Transverse colon (tissue), 4 donors: ENCODE measurements around the gene HJURP. TPM values are rescaled to one million over a fixed set of nuclear protein-coding genes. Genes with fewer than 3 reads are reported as not detected.

Experiments used
- DNase-seq: peaks from one replicate; pipeline ENCODE4 v3.0.0-alpha.2; 2019
- H3K27ac ChIP-seq, 4 donors: fragments of 200-600 bp; sonication (generic); 2 replicates each; pipeline ENCODE4 v1.5.1; 2016 to 2018; ENCODE audit warnings: inconsistent platforms in 4 of 4
- H3K27me3 ChIP-seq: fragments of 200-600 bp; sonication (generic); 2 replicates; pipeline ENCODE4 v1.5.1; 2017; ENCODE audit warnings: inconsistent platforms
- H3K36me3 ChIP-seq, 4 donors: fragments of 200-600 bp; sonication (generic); 2 replicates each; pipeline ENCODE4 v1.5.1; 2017 to 2019; ENCODE audit warnings: inconsistent platforms in 4 of 4
- H3K4me1 ChIP-seq, 4 donors: fragments of 200-600 bp; sonication (generic); 2 replicates each; pipeline ENCODE4 v1.5.1; 2017 to 2020; ENCODE audit warnings: inconsistent platforms in 4 of 4
- H3K4me3 ChIP-seq, 4 donors: fragments of 200-600 bp; sonication (generic); 1 replicate in 1 of 4; 2 replicates in 3 of 4; pipeline versions ENCODE4 v1.5.1 to v1.6.1; 2017 to 2019; ENCODE audit warnings: inconsistent platforms in 4 of 4
- H3K9me3 ChIP-seq, 2 donors: fragments of 200-600 bp; sonication (generic); 2 replicates each; pipeline ENCODE4 v1.5.1; 2017 to 2019; ENCODE audit warnings: inconsistent platforms in 2 of 2
- EP300 ChIP-seq: sonication (generic); formaldehyde crosslinking; IDR thresholded peaks from one replicate; pipeline ENCODE4 v1.6.1; 2017; ENCODE audit warnings: antibody characterized with exemption, low read depth
- POLR2A ChIP-seq: fragments of 450-650 bp; IDR thresholded peaks from one replicate; pipeline ENCODE4 v1.6.1; 2016; ENCODE audit warnings: antibody characterized with exemption, mild to moderate bottlenecking, moderate library complexity
- POLR2AphosphoS5 ChIP-seq, 3 donors: sonication (generic); formaldehyde crosslinking; IDR thresholded peaks; one replicate each; pipeline ENCODE4 v1.6.1; 2016; ENCODE audit warnings: antibody characterized with exemption in 3 of 3
- WGBS, 2 donors: methylation state at CpG; one replicate each; pipeline ENCODE4 v1.1.5; 2018; ENCODE audit warnings: low coverage in 1 of 2; 5-methylcytosine and 5-hydroxymethylcytosine counted together
- in situ Hi-C, 4 donors: fragments of 200-750 bp; cut with MboI; loops; one replicate each; pipeline versions ENCODE4 v1.15.0 to v1.15.1; 2017; ENCODE audit warnings: low sequenced_read_pairs in 3 of 4, low pct_ligation_motif_present in 1 of 4, low pct_unique_long_range_greater_than_20kb in 1 of 4
- intact Hi-C: fragments of 100-400 bp; cut with DNase I; formaldehyde crosslinking; loops from one replicate; pipeline ENCODE4 v1.15.1; 2023; ENCODE audit warnings: low total_unique reads
- total RNA-seq, 4 donors: library from RNA; depleted of rRNA; stranded (reverse); fragments of >200 nt; gene quantifications; one replicate each; pipeline ENCODE4 v1.1.0, GENCODE V29; 2016
- TF ChIP-seq, protein P1 (sequence below), 5 experiments: fragments of 200-600 bp in 3 of 5; fragments of 450-650 bp in 2 of 5; sonication (generic) in 3 of 5; IDR thresholded peaks; 1 replicate in 2 of 5; 2 replicates in 3 of 5; pipeline ENCODE4 v1.5.1; 2016 to 2017; ENCODE audit warnings: antibody characterized with exemption in 5 of 5, inconsistent platforms in 3 of 5, mild to moderate bottlenecking in 2 of 5, moderate library complexity in 1 of 5

HJURP gene
- total RNA-seq, 4 donors from 2014 or later, result 1.9 to 29.5 (median 2.1) TPM; not detected in 1

DNA sequence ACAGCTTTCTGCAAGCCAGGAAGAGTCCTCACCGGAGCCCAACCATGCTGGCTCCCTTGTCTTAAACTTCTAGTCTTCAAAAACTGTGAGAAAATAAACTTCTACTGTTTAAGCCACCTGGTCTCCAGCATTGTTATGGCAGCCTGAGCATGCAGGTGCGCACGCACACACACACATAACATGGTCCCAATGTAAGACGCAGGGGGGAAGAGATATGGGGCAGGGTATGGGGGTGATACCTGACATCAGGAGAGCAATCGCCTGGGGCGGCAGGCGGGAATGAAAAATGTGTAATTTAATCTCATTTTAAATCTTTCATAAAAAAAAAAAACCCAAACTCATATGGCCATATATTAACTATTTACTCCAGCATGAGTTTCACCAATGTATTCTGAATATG lies 18.0 kb downstream of the HJURP start:
- intact Hi-C loops, result no loop called here
- in situ Hi-C loops, result loop anchor here in 1 of 4 donors (25.0 kb wide), 1 partner anchor 374 kb away; no protein-coding TSS in a partner anchor
- DNase-seq, result no peak
- Histone ChIP-seq H3K27me3 (no peaks in the 10 kb centered on the region), H3K27ac (no peak overlapping the region), H3K4me1 (no peaks in the 10 kb centered on the region), H3K4me3 (no peak overlapping the region), H3K36me3 (no peaks in the 10 kb centered on the region), H3K9me3 (no peaks in the 10 kb centered on the region)
- TF ChIP-seq, protein P1, sequence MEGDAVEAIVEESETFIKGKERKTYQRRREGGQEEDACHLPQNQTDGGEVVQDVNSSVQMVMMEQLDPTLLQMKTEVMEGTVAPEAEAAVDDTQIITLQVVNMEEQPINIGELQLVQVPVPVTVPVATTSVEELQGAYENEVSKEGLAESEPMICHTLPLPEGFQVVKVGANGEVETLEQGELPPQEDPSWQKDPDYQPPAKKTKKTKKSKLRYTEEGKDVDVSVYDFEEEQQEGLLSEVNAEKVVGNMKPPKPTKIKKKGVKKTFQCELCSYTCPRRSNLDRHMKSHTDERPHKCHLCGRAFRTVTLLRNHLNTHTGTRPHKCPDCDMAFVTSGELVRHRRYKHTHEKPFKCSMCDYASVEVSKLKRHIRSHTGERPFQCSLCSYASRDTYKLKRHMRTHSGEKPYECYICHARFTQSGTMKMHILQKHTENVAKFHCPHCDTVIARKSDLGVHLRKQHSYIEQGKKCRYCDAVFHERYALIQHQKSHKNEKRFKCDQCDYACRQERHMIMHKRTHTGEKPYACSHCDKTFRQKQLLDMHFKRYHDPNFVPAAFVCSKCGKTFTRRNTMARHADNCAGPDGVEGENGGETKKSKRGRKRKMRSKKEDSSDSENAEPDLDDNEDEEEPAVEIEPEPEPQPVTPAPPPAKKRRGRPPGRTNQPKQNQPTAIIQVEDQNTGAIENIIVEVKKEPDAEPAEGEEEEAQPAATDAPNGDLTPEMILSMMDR (IDR thresholded peaks at IDR 0.05), result no peak
- TF ChIP-seq POLR2AphosphoS5 (IDR thresholded peaks at IDR 0.05) (no peak), EP300 (no peak), POLR2A (no peak)
- WGBS, 2 donors, result 95 to 96% methylated on average over 6 to 7 of the region's 7 CpGs

DNA sequence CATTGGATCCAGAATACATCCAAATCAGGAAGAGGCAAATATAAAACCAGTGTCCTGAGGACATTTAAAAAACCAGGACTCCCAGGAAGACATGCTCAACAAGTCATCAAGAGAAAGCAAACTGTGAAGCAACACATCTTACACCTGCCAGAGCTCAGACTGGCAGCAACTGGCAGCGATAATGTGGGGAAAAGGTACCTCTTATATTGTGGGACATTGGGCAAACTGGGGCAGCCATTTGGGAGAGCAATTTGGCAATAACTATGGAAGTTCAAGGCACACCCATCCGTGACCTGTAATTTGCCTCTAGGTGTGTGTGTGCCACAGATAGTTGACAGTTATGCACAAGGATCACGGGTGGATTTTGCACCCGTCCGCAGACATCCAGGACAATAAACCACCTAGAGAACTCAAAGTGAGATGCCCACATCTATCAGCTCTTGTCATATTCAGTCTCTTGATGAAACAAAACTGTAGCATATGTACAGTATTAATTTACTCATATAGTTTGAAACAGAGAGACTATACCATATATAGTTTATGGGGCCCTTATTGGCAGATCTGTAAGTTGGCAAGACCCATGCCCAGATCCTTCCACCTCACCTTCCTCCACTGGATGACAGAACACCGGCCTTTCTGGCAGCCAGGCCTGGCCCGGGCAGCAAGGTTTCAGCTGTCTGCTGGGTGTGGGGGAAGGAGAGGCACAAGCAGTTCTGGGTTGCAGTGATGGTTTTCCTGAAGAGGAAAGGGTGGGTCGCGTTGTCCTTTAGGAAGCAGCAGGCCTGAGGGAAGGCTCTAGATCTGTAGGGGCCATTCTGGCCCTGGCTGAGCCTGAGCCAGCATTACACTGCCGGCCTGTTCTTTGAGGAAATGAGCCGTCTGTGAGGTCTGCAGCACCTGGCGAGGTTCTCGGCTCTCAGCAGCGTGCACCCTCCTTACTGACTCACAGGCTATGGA lies 18.8 kb downstream of the HJURP start:
- WGBS, 2 donors, result 68 to 74% methylated on average over 5 to 14 of the region's 14 CpGs
- in situ Hi-C loops (loop anchor here in 1 of 4 donors (25.0 kb wide), 1 partner anchor 373 kb away; no protein-coding TSS in a partner anchor), intact Hi-C loops (no loop called here)
- H3K27ac ChIP-seq, result no peak overlapping the region
- H3K9me3 ChIP-seq, result no peaks in the 10 kb centered on the region
- H3K4me1 ChIP-seq, result no peaks in the 10 kb centered on the region
- peak; percentile 6 for DNase-seq
- H3K27me3 ChIP-seq, result no peaks in the 10 kb centered on the region
- H3K36me3 ChIP-seq, result no peaks in the 10 kb centered on the region
- H3K4me3 ChIP-seq, result no peak overlapping the region
- TF ChIP-seq POLR2AphosphoS5 (IDR thresholded peaks at IDR 0.05) (no peak), EP300 (no peak), POLR2A (no peak)
- TF ChIP-seq, protein P1 (IDR thresholded peaks at IDR 0.05), result no peak

DNA sequence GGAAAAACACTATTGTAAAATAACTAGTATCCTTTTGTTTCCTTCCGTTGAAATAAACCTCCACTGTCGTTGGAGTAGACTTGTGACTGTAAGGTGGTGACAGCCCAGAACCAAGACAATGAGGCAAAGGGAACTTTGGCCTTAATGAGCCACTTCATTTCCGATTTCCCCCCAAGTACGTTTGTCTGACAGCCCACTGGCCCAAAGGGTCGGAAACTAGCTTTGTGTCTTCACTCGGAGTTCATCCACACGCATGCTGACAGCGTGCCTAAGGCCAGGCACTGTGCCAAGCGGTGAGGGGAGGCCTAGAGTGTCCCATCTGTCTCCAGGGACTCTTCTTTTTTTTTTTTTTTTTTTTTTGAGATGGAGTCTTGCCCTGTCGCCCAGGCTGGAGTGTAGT lies 21.0 kb downstream of the HJURP start:
- in situ Hi-C loops (loop anchor here in 1 of 4 donors (25.0 kb wide), 1 partner anchor 371 kb away; no protein-coding TSS in a partner anchor), intact Hi-C loops (no loop called here)
- Histone ChIP-seq H3K4me1 (no peaks in the 10 kb centered on the region), H3K9me3 (no peaks in the 10 kb centered on the region), H3K4me3 (no peak overlapping the region), H3K27me3 (no peaks in the 10 kb centered on the region), H3K36me3 (no peaks in the 10 kb centered on the region), H3K27ac (no peak overlapping the region)
- WGBS, 2 donors, result 61 to 73% methylated on average over 8 to 10 of the region's 10 CpGs
- TF ChIP-seq POLR2A (no peak), POLR2AphosphoS5 (IDR thresholded peaks at IDR 0.05) (no peak), EP300 (no peak)
- TF ChIP-seq, protein P1 (IDR thresholded peaks at IDR 0.05), result no peak
- DNase-seq, result peak; percentile 3

DNA sequence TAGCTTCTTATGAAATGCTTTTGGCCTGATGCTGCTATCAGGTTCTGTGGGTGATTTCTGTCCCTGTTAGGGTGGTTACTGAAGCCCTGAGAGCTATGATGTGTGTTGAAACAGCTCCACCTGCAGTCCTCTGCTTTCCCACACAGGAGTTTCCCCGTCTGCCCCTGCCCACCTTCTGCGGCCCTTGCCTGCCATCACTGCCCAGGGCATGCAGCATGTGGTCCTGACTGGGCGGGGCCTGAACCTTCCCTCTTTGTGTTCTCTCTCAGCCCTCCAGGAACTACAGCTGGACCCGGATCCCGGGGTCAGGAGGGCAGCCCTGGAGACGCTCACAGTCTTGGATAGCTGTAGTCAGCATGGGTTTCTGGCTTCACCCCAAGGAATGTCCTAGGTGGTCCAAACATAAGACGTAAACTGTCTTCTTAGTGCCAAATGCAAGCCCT lies 21.4 kb downstream of the HJURP start:
- H3K9me3 ChIP-seq, result no peaks in the 10 kb centered on the region
- in situ Hi-C loops, result loop anchor here in 1 of 4 donors (25.0 kb wide), 1 partner anchor 371 kb away; no protein-coding TSS in a partner anchor
- DNase-seq, result peak; percentile 18
- no peaks in the 10 kb centered on the region for H3K27me3 ChIP-seq
- intact Hi-C loops, result no loop called here
- 46% methylated on average over 7 of the region's 7 CpGs; no CpG with 5 or more reads in 1 of the 2 donors for WGBS, 2 donors
- no peaks in the 10 kb centered on the region for H3K4me1 ChIP-seq
- no peaks in the 10 kb centered on the region for H3K36me3 ChIP-seq
- H3K27ac ChIP-seq, result no peak overlapping the region
- TF ChIP-seq, protein P1 (IDR thresholded peaks at IDR 0.05), result peak in 4 of 5 experiments; percentile 19 to 38 (median 26)
- TF ChIP-seq POLR2A (no peak), EP300 (no peak)
- no peak overlapping the region for H3K4me3 ChIP-seq
